Activated T-helper 1 cell treated with Interleukin-2 at 50 U/mL for 16 hours (primary cell): Measurements from ENCODE around the gene PIP5K1C.
A peak's percentile ranks its signal among the peaks of the same experiment; 100 is the strongest.

Source experiments
- DNase-seq: peaks from one replicate; pipeline ENCODE4 v3.0.0-alpha.2; 2020; ENCODE audit warnings: low read depth

Gene PIP5K1C

DNA sequence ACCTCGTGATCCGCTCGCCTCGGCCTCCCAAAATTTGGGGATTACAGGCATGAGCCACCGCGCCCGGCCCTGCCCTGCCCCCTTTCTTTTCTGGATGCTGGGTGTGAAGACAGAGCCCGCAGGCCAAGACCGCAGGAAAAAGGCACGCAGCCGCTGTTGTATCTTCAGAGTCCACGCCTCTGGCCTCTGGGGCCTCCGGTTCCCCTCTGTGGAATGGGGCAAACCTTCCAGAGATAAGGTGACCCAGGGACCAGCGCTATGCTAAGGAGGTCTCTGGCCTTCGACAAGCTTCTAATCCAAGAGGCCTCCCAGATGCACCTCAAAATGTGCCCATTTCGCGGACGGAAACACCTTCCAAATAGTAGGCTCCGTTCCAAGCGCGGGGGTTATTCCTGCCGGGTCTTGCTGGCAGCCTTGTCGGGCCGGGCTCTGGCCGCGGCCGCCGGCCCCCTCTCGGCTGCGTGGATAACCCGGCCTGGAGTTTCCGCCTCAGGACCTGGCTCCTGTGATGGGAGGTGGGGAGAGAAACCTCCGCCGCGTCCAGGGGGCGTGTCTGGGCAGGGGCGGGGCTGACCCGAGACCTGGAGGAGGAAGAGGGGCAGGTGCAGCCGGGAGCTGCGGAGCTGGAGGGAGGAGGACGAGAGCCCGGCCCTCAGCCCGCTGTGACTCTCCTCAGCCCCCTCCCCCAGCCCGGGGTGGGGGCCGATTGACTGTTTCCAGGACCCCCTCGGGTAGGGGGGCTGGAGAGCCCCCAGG lies 21.0 kb upstream of the PIP5K1C start:
- peak; percentile 81 for DNase-seq

GRCh38 chr19:3720349-3720917 lies 20.2 kb upstream of the PIP5K1C start:
- DNase-seq, result no peak

DNA sequence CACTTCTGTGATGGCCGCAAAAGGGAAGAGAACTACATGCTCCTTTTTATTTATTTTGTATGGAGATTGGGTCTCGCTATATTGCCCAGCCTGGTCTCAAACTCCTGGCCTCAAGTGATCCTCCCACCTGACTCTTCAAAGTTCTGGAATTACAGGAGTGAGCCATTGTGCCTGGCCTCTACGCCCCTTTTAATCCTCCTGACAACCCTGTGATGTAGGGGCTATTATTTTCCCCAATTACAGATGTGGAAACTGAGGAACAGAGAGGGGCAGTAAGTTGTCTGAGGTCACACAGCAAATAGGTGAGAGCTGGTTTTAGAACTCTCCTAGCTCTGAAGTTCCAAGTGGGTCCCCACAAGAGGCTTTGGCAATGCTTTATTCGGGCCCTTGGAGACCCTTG lies 19.6 kb upstream of the PIP5K1C start:
- DNase-seq, result no peak

GRCh38 chr19:3716147-3716668 lies 15.9 kb upstream of the PIP5K1C start:
- DNase-seq, result no peak

DNA sequence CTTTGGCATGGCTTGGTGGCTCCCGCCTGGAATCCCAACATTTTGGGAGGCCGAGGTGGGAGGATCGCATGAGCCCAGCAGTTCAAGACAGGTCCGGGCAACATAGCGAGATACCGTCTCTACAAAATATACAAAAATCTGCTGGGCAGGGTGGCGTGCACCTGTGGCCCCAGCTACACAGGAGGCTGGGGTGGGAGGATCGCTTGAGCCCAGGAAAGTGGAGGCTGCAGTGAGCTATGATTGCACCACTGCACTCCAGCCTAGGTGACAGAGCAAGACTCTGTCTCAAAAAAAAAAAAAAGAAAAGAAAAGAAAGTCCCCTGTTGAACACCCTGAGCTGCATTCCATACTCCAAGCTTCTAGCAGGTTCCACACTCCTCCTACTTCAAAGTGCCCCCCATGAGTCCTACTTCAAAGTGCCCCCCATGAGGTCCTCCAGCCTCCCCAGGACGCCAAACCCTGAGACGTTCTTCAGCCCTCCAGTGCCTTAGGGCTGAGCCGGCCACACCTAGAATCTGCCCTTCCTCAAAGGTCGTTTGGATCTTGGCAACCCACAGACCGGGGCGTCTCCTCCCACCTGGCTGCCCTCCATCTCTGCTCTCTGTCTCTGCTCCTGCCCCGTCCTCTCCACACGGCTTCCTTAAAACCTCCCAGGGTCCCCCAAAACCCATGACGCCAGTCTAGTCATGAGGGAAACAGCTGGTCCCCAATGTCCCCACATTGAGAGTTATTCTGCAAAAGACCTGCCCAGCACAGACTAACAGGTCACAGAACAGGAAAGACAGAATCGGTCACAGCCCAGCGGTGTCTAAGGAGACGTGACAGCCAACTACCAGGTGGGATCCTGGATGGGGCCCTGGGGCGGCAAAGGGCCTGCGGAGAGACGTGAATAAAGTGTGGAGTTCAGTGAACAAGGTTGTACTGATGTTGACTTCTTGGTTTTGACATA lies 12.7 kb upstream of the PIP5K1C start:
- no peak for DNase-seq

- DNase-seq, result no peak
Observed at GRCh38 chr19:3710265-3710812, 10.1 kb upstream of the PIP5K1C start.

DNA sequence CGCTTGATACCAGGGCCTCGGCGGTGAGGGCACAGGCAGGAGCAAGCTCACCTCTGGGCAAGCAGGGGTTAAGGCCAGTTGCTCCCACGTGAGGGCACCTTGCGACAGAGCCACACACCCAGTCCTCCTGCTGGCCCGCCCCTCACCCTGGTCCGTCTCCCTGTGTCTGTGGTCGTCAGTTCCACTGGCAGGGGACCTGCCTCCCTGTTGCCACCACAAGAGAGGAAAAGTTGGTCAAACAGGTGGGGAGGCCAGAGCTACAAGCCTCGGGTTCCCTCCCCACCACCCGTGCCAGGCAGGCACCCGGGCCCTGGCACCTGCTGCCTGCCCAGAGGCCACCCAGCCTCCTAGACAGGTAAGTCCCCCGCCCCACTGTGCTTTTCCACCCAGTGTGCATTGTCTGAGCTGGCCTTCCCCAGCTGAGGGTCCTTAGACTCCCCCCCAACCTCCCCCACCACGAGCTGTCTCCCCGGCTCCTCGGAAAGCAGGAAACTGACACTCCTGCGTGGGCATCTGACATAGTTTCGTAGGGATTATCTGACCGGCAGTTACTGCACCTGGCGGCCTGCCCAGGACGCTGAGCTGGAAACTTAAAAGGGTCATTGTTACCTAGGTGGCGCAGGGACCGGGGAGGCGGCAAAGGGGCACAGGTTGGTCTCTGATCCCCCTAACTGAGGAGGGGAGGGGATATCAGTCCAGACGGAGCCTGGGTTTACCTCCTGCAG lies 8.1 kb upstream of the PIP5K1C start, which contains the start of gene TJP3:
TSS of gene TJP3 (plus strand) at position 178 of the 725 bp plus-strand sequence. CDS start 20,049 bp downstream, outside the sequence.
- DNase-seq, result no peak

DNA sequence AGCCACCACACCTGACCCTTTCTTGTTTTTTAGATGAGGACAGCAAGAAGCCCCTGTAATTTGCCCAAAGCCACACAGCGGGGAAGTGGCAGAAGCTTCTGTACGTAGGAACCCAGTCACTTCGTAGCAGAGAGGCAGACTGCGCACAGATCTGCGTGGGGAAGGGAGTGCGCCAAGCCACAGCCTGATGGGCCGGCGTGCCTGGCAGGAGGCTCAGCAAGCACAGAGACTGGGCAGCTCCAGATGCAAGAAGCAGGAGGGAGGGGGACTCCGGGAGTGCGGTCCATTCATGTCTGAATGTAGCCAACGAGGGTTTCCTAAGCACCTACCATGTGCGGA lies 7.6 kb upstream of the PIP5K1C start:
- no peak for DNase-seq

DNA sequence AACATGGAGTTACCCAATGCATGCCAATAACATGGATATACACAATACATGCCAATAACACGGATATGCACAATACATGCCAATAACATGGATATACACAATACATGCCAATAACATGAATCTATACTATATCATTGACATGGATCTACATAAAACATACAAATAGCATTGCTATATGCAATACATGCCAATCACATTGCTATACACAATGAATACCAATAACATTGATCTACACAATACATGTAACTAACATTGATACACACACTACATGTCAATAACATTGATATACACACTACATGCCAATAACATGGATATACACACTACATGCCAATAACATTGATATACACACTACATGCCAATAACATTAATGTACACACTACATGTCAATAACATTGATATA lies 932 bp upstream of the PIP5K1C start:
- no peak for DNase-seq

- DNase-seq, result no peak
Observed at GRCh38 chr19:3699741-3700241, 477 bp downstream of the PIP5K1C start.

GRCh38 chr19:3698974-3699740 lies 1.1 kb downstream of the PIP5K1C start:
- no peak for DNase-seq

GRCh38 chr19:3698386-3698950 lies 1.8 kb downstream of the PIP5K1C start:
- no peak for DNase-seq

GRCh38 chr19:3697671-3698385 lies 2.4 kb downstream of the PIP5K1C start:
- no peak for DNase-seq

- DNase-seq, result no peak
Observed at GRCh38 chr19:3697094-3697493, 3.2 kb downstream of the PIP5K1C start.

GRCh38 chr19:3696660-3696995 lies 3.6 kb downstream of the PIP5K1C start:
- DNase-seq, result no peak

DNA sequence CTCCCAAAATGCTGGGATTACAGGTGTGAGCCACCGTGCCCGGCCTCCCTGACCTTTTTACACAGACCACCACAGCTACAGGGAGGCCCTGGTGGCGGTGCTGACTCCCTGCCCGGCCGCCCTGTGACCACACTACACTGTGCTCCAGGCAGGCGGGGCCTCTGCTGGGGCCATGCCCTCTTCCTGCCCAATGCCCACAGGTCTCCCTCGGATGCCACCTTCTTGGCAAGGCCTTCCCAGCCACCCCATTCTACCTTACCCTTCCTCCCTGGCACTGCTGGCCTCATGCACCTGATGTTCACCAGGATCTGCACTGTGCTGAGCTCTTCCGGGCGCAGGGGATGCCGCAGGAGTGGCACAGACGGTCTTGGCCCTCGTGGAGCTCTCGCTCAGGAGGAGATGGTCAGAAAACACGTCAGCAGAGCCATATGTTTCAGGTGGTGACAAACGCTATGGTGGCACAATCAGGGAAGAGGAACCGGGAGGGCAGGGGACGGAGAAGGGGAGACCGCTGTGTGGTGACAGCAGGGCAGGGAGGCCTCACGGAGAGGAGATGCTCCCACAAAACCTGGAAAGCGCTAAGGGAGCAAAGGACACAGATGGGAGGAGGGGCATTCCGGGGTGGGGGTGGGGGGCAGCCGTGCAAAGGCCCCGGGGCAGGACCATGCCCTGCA lies 4.1 kb downstream of the PIP5K1C start:
- DNase-seq, result no peak

GRCh38 chr19:3695124-3695733 lies 5.0 kb downstream of the PIP5K1C start:
- no peak for DNase-seq

DNA sequence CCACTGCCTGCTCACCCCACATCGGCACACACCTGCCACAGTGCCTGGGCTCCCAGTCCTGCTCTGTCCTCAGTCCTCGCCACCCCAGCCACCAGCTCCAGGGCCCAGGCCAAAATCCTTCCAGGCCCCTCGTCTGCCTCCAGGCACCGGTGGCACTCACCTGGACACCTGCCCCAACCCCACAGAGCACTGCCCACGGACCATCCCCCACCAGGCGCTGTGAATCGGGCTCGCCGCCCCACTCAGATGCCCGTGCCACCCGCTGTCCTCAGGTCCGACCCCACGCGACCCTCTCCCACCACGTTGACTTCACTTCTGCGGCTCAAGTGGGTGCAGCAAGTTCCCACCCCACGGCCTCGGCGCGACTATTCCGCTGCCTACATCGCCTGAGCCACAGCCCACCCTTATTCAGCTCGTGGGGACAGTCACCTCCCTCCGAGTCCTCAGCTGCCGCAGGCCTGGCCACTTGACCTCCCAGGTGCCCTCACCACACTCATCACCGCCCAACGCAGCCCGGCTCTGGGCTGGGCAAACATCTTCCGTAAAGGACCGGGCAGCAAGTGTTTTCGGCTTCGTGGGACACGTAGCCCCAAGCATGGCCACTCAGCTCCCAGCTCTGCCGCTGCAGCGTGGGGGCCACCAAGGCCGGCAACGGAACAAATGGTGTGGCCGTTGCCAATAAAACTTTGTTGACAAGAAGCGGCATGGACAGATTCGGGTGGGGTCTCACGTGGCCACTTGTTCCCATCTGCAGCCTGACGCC lies 5.7 kb downstream of the PIP5K1C start:
- DNase-seq, result no peak
